H9 (cell line): ENCODE data around the gene PCDHGB4. TPM values are rescaled to one million over a fixed set of nuclear protein-coding genes. Genes with fewer than 3 reads are reported as not detected.
"Not testable (repeated sequence)": the region's sequence is repeated elsewhere in the genome, so short reads cannot be mapped to it uniquely, and the experiment has no call there.

Experiments
- DNase-seq: peaks from one replicate; pipeline ENCODE4 v3.0.0-alpha.2; 2017
- H2AFZ ChIP-seq: one replicate; pipeline ENCODE4 v1.6.1; 2013; ENCODE audit warnings: mild to moderate bottlenecking, low read length, control low read depth, moderate library complexity
- H2AK5ac ChIP-seq: 2 replicates; pipeline ENCODE4 v1.6.1; 2013; ENCODE audit warnings: low read length, control low read depth, mixed read lengths; ENCODE audit not compliant: insufficient read length
- H2BK120ac ChIP-seq: one replicate; pipeline ENCODE4 v1.6.1; 2013; ENCODE audit warnings: low read depth, mild to moderate bottlenecking, low read length, control low read depth, inconsistent platforms; ENCODE audit not compliant: poor library complexity, severe bottlenecking
- H2BK12ac ChIP-seq: 2 replicates; pipeline ENCODE4 v1.6.1; 2013; ENCODE audit warnings: low read length, control low read depth, mixed read lengths, low read depth; ENCODE audit not compliant: insufficient read length
- H2BK15ac ChIP-seq: 2 replicates; pipeline ENCODE4 v1.6.1; 2013; ENCODE audit warnings: low read depth, low read length, control low read depth
- H2BK20ac ChIP-seq: one replicate; pipeline ENCODE4 v1.6.1; 2013; ENCODE audit warnings: low read depth, mild to moderate bottlenecking, low read length, control low read depth, inconsistent platforms; ENCODE audit not compliant: poor library complexity, severe bottlenecking
- H2BK5ac ChIP-seq: 2 replicates; pipeline ENCODE4 v1.6.1; 2013; ENCODE audit warnings: low read length, control low read depth, mixed read lengths; ENCODE audit not compliant: insufficient read length
- H3K14ac ChIP-seq: 2 replicates; pipeline ENCODE4 v1.6.1; 2013; ENCODE audit warnings: low read length, control low read depth; ENCODE audit not compliant: insufficient read depth
- H3K18ac ChIP-seq: 2 replicates; pipeline ENCODE4 v1.6.1; 2013; ENCODE audit warnings: low read depth, mild to moderate bottlenecking, mixed read lengths, low read length, control low read depth; ENCODE audit not compliant: insufficient read length
- H3K23ac ChIP-seq: 2 replicates; pipeline ENCODE4 v1.6.1; 2013; ENCODE audit warnings: low read length, control low read depth, mixed read lengths, low read depth; ENCODE audit not compliant: insufficient read length
- H3K23me2 ChIP-seq: 2 replicates; pipeline ENCODE4 v1.6.1; 2013; ENCODE audit warnings: low read depth, mild to moderate bottlenecking, mixed read lengths, low read length, control low read depth; ENCODE audit not compliant: insufficient read length, poor library complexity, severe bottlenecking
- H3K27ac ChIP-seq: 2 replicates; pipeline ENCODE4 v1.5.1; 2013; ENCODE audit warnings: low read length, control low read depth, mixed read lengths, low read depth; ENCODE audit not compliant: insufficient read length
- H3K27me3 ChIP-seq: 2 replicates; pipeline ENCODE4 v1.6.1; 2013; ENCODE audit warnings: low read length, control low read depth, inconsistent platforms; ENCODE audit not compliant: insufficient read depth
- H3K4ac ChIP-seq: 2 replicates; pipeline ENCODE4 v1.6.1; 2013; ENCODE audit warnings: low read depth, mild to moderate bottlenecking, control low read depth, inconsistent platforms, low read length, moderate library complexity
- H3K4me1 ChIP-seq: 2 replicates; pipeline ENCODE4 v1.6.1; 2013; ENCODE audit warnings: low read length, control low read depth, inconsistent platforms; ENCODE audit not compliant: insufficient read depth
- H3K4me2 ChIP-seq: 2 replicates; pipeline ENCODE4 v1.6.1; 2013; ENCODE audit warnings: low read length, control low read depth, mixed read lengths; ENCODE audit not compliant: insufficient read length, insufficient read depth
- H3K56ac ChIP-seq: 2 replicates; pipeline ENCODE4 v1.6.1; 2013; ENCODE audit warnings: low read depth, mild to moderate bottlenecking, mixed read lengths, low read length, control low read depth; ENCODE audit not compliant: insufficient read length
- H3K79me1 ChIP-seq: 2 replicates; pipeline ENCODE4 v1.6.1; 2013; ENCODE audit warnings: low read depth, mild to moderate bottlenecking, moderate library complexity, low read length, control low read depth, inconsistent platforms; ENCODE audit not compliant: insufficient read depth, poor library complexity, severe bottlenecking
- H3K79me2 ChIP-seq: 2 replicates; pipeline ENCODE4 v1.6.1; 2013; ENCODE audit warnings: low read length, control low read depth, inconsistent platforms; ENCODE audit not compliant: insufficient read depth
- H3K9ac ChIP-seq: 2 replicates; pipeline ENCODE4 v1.6.1; 2013; ENCODE audit warnings: low read length, control low read depth, mixed read lengths; ENCODE audit not compliant: insufficient read length; ENCODE audit errors: extremely low read depth
- H3K9me3 ChIP-seq: one replicate; pipeline ENCODE4 v1.6.1; 2013; ENCODE audit warnings: low read depth, low read length, inconsistent platforms; ENCODE audit not compliant: control insufficient read depth
- H3T11ph ChIP-seq: one replicate; pipeline ENCODE4 v1.6.1; 2013; ENCODE audit warnings: mild to moderate bottlenecking, low read length, control low read depth, inconsistent platforms
- H4K20me1 ChIP-seq: one replicate; pipeline ENCODE4 v1.6.1; 2013; ENCODE audit not compliant: control insufficient read depth, insufficient read length, insufficient read depth
- H4K5ac ChIP-seq: 2 replicates; pipeline ENCODE4 v1.6.1; 2013; ENCODE audit warnings: low read depth, mild to moderate bottlenecking, mixed read lengths, low read length, control low read depth; ENCODE audit not compliant: insufficient read length
- H4K8ac ChIP-seq: replicated peaks from 2 replicates; pipeline ENCODE4 v1.6.1; 2013; ENCODE audit warnings: low read length, control low read depth, mixed read lengths, low read depth; ENCODE audit not compliant: insufficient read length
- H4K91ac ChIP-seq: 2 replicates; pipeline ENCODE4 v1.6.1; 2013; ENCODE audit warnings: low read depth, mild to moderate bottlenecking, moderate library complexity, mixed read lengths, low read length, control low read depth; ENCODE audit not compliant: insufficient read length
- H3K27ac Mint-ChIP-seq, 3 experiments: 2 replicates in 2 of 3; 3 replicates in 1 of 3; pipeline ENCODE4 v1.8.0; 2020 to 2021; ENCODE audit warnings: mixed read lengths in 3 of 3, mild to moderate bottlenecking in 1 of 3, moderate library complexity in 1 of 3
- H3K27me3 Mint-ChIP-seq: 2 replicates; pipeline ENCODE4 v1.8.0; 2021; ENCODE audit warnings: low read depth, mild to moderate bottlenecking, moderate library complexity, mixed read lengths
- H3K36me3 Mint-ChIP-seq, 3 experiments: 2 replicates in 2 of 3; 3 replicates in 1 of 3; pipeline ENCODE4 v1.8.0; 2020 to 2021; ENCODE audit warnings: low read depth in 3 of 3, mixed read lengths in 3 of 3; ENCODE audit not compliant: insufficient read depth in 1 of 3
- H3K4me1 Mint-ChIP-seq, 2 experiments: 2 replicates each; pipeline ENCODE4 v1.8.0; 2020; ENCODE audit warnings: mixed read lengths in 2 of 2
- H3K4me3 Mint-ChIP-seq, 2 experiments: 2 replicates in 1 of 2; 3 replicates in 1 of 2; pipeline ENCODE4 v1.8.0; 2020 to 2021; ENCODE audit warnings: mild to moderate bottlenecking in 2 of 2, mixed read lengths in 2 of 2, moderate library complexity in 1 of 2
- H3K9me3 Mint-ChIP-seq, 2 experiments: 2 replicates in 1 of 2; 3 replicates in 1 of 2; pipeline ENCODE4 v1.8.0; 2020; ENCODE audit warnings: mild to moderate bottlenecking in 2 of 2, mixed read lengths in 2 of 2, moderate library complexity in 1 of 2
- WGBS: extraction: QIAGEN DNeasy Blood & Tissue Kit; methylation state at CpG from one replicate; pipeline ENCODE4 v1.1.7; 2013; ENCODE audit warnings: missing lambda C conversion rate, low lambda C conversion rate, mixed read lengths; ENCODE audit not compliant: insufficient read length; ENCODE audit errors: extremely low coverage; 5-methylcytosine and 5-hydroxymethylcytosine counted together
- total RNA-seq: library from RNA; stranded (reverse); gene quantifications from 2 replicates; pipeline ENCODE4 v1.2.1, GENCODE V29; 2021
- TF ChIP-seq, protein P1 (sequence below): fragments of 200-600 bp; sonication (generic); conservative IDR thresholded peaks from 3 replicates; pipeline ENCODE4 v1.8.0; 2021; ENCODE audit warnings: antibody characterized with exemption, mild to moderate bottlenecking

Gene PCDHGB4
- total RNA-seq, 1 experiment from 2014 or later = 4.2 TPM

GRCh38 chr5:141375444-141376155 is 11.9 kb upstream of the PCDHGB4 start:
- H2BK15ac ChIP-seq, H3K79me2 ChIP-seq, H3K14ac ChIP-seq, H3K4me1 Mint-ChIP-seq, H4K5ac ChIP-seq, H4K20me1 ChIP-seq, H3K4me2 ChIP-seq, H3K27me3 ChIP-seq, H2BK12ac ChIP-seq, H2AFZ ChIP-seq, H3K4me1 ChIP-seq, H3K27ac ChIP-seq, H3K79me1 ChIP-seq, H3K4me3 Mint-ChIP-seq, H3K23me2 ChIP-seq, H4K91ac ChIP-seq, H2BK5ac ChIP-seq, H2BK20ac ChIP-seq, H3K27me3 Mint-ChIP-seq, H3T11ph ChIP-seq, H3K9ac ChIP-seq, H4K8ac ChIP-seq, H3K18ac ChIP-seq, H3K23ac ChIP-seq, H2BK120ac ChIP-seq, H3K4ac ChIP-seq, H3K56ac ChIP-seq, H2AK5ac ChIP-seq, H3K27ac Mint-ChIP-seq: not testable (repeated sequence)
- peaks cover 30 to 45% (median 43%) of the 10 kb centered on the region in 3 experiments for H3K36me3 Mint-ChIP-seq
- no CpG with 5 or more reads among the region's 48 CpGs for WGBS
- TF ChIP-seq, protein P1, sequence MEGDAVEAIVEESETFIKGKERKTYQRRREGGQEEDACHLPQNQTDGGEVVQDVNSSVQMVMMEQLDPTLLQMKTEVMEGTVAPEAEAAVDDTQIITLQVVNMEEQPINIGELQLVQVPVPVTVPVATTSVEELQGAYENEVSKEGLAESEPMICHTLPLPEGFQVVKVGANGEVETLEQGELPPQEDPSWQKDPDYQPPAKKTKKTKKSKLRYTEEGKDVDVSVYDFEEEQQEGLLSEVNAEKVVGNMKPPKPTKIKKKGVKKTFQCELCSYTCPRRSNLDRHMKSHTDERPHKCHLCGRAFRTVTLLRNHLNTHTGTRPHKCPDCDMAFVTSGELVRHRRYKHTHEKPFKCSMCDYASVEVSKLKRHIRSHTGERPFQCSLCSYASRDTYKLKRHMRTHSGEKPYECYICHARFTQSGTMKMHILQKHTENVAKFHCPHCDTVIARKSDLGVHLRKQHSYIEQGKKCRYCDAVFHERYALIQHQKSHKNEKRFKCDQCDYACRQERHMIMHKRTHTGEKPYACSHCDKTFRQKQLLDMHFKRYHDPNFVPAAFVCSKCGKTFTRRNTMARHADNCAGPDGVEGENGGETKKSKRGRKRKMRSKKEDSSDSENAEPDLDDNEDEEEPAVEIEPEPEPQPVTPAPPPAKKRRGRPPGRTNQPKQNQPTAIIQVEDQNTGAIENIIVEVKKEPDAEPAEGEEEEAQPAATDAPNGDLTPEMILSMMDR = peak; percentile 30; the same call in 1 of the 3 replicates
- DNase-seq = peak; percentile 24
- H3K9me3 ChIP-seq = peaks cover 30% of the 10 kb centered on the region
- H3K9me3 Mint-ChIP-seq = peaks cover 59 to 70% of the 10 kb centered on the region in 2 experiments
